Parietal lobe (tissue), 2 donors: ENCODE measurements around the gene UBE2D2. TPM values are rescaled to one million over a fixed set of nuclear protein-coding genes. Genes with fewer than 3 reads are reported as not detected.

Experiments used
- small RNA-seq: library from RNA; depleted of rRNA; stranded (forward); fragments of <200 nt; gene quantifications from one replicate; pipeline ENCODE3, GENCODE V24; 2014; ENCODE audit warnings: low replicate concordance
- total RNA-seq: library from RNA; depleted of rRNA; stranded (reverse); fragments of >200 nt; gene quantifications from one replicate; pipeline ENCODE4 v1.2.3, GENCODE V29; 2014

UBE2D2 gene
- 121 TPM for total RNA-seq

DNA sequence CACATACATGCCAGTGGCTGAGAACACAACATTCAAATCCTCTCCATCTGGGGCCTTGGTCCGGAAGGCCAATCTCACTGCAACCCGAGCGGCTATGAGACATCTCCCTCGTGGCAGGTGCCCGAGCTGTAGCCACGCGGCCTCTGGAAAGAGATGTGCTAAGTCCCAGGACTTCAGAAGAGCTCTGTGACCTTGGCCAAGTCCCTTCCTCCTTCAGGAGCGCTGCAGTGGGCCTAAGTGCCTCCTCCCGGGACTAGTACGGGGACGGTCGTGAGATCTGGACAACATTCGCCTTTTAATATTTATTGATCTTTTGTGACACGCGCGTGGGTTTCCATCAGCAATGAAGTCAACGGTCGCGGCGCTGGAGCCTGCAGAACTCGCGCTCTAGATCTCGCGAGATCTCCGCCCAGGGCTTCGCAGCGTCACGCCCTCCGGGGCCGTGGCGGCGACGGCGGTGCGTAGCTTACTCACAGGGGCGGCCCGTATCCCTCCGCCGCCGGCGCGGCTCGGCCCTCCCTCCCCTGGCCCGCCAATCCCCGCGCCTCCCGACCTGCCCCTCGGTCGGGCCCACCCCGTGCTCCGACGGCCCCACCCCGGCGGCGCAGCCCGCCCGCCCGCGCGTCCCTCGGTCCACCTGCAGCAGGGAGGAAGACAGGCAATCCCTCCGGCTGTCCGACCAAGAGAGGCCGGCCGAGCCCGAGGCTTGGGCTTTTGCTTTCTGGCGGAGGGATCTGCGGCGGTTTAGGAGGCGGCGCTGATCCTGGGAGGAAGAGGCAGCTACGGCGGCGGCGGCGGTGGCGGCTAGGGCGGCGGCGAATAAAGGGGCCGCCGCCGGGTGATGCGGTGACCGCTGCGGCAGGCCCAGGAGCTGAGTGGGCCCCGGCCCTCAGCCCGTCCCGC is at the start of gene UBE2D2:
Gene UBE2D2, plus strand, starts transcription at position 588 of the 903 bp plus-strand sequence. CDS start 453 bp downstream, outside the sequence.

GRCh38 chr5:139648205-139649081 is 87.3 kb downstream of the UBE2D2 start, which contains the start of gene CXXC5:
CXXC5 (plus strand) TSS chr5:139648349; CDS start chr5:139680524, 32,175 bp downstream.

Small RNA genes within 50 kb of the gene (small RNA-seq; reads per million reads assigned to genes)
- gene RF00019 = not detected

Other genes with a start within 250 kb of the UBE2D2 start
- 98.0 TPM for gene PAIP2, start 219.5 kb upstream of the UBE2D2 start, total RNA-seq
- gene SLC23A1, start 178.0 kb upstream of the UBE2D2 start, total RNA-seq = not detected
- gene MZB1, start 171.4 kb upstream of the UBE2D2 start, total RNA-seq = not detected
- gene PROB1, start 166.2 kb upstream of the UBE2D2 start, total RNA-seq = 0.94 TPM
- gene SPATA24, start 157.2 kb upstream of the UBE2D2 start, total RNA-seq = 6.6 TPM
- gene DNAJC18, start 121.8 kb upstream of the UBE2D2 start, total RNA-seq = 44.1 TPM
- gene ECSCR, start 98.6 kb upstream of the UBE2D2 start, total RNA-seq = 4.7 TPM
- not detected for gene SMIM33, start 90.3 kb upstream of the UBE2D2 start, total RNA-seq
- gene STING1, start 78.6 kb upstream of the UBE2D2 start, total RNA-seq = 2.8 TPM
- gene CXXC5, start 87.0 kb downstream of the UBE2D2 start, total RNA-seq = 41.0 TPM
- 22.8 TPM for gene PSD2, start 234.5 kb downstream of the UBE2D2 start, total RNA-seq